ENCODE results near the gene SEZ6L. TPM values are rescaled to one million over a fixed set of nuclear protein-coding genes. Genes with fewer than 3 reads are reported as not detected.

Gene SEZ6L
- total RNA-seq, 1 donor from 2014 or later: 0.05 TPM

DNA sequence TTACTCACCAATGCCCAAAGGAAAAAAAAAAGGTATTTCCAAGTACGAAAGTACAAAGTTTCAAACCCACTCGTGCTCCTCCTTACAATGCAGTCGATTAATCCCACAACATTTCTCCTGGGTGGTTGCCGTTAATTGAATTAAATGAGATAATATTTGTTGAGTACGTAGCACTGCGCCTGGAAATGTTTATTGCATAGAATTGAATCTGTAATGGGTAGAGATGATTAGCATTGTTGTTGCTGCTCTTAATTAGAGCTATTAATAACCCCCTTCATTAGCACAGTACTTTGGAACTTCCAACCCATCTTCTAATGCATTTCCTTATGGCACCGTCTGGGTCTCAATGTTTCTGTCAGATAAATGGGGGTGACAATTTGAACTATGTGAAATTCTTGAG, 77.3 kb downstream of the SEZ6L start:
- Mint-ChIP-seq H3K9me3 (ENCODE audit: low read depth) (peaks cover 14% of the 10 kb centered on the region), H3K27ac (ENCODE audit: unreplicated experiment) (no peak overlapping the region), H3K4me1 (ENCODE audit: low read depth) (no peaks in the 10 kb centered on the region), H3K36me3 (ENCODE audit: low read depth) (no peaks in the 10 kb centered on the region), H3K27me3 (ENCODE audit: low read depth) (peaks cover 20% of the 10 kb centered on the region), H3K4me3 (ENCODE audit: unreplicated experiment) (no peak overlapping the region)
- no peak for DNase-seq (ENCODE audit: low spot score)
- TF ChIP-seq, protein P1, sequence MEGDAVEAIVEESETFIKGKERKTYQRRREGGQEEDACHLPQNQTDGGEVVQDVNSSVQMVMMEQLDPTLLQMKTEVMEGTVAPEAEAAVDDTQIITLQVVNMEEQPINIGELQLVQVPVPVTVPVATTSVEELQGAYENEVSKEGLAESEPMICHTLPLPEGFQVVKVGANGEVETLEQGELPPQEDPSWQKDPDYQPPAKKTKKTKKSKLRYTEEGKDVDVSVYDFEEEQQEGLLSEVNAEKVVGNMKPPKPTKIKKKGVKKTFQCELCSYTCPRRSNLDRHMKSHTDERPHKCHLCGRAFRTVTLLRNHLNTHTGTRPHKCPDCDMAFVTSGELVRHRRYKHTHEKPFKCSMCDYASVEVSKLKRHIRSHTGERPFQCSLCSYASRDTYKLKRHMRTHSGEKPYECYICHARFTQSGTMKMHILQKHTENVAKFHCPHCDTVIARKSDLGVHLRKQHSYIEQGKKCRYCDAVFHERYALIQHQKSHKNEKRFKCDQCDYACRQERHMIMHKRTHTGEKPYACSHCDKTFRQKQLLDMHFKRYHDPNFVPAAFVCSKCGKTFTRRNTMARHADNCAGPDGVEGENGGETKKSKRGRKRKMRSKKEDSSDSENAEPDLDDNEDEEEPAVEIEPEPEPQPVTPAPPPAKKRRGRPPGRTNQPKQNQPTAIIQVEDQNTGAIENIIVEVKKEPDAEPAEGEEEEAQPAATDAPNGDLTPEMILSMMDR (IDR thresholded peaks at IDR 0.05): no peak

DNA sequence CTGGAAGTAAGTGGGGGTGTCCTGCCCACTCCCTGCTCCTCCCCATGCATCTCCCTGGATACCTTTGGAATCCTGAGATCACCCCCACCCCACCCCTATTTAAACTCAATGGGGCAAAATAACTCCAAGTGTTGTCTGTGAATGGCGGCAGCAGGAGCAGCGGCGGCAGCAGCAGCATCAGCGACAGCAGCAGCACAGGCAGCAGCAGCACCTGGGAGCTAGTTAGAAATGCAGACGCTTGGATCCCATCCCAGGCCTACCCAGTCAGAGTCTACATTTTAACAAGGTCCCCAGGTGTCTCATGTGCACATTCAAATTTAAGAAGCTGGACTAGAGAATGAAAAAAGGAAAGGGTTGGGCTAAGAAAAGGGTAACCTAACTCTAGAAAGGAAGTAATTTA, 82.6 kb downstream of the SEZ6L start:
- TF ChIP-seq, protein P1 (IDR thresholded peaks at IDR 0.05): no peak
- no peaks in the 10 kb centered on the region for H3K4me1 Mint-ChIP-seq (ENCODE audit: low read depth)
- no peak for DNase-seq (ENCODE audit: low spot score)
- H3K27me3 Mint-ChIP-seq (ENCODE audit: low read depth): peaks cover 27% of the 10 kb centered on the region
- H3K4me3 Mint-ChIP-seq (ENCODE audit: unreplicated experiment): no peak overlapping the region
- H3K36me3 Mint-ChIP-seq (ENCODE audit: low read depth): no peaks in the 10 kb centered on the region
- no peak overlapping the region for H3K27ac Mint-ChIP-seq (ENCODE audit: unreplicated experiment)
- peaks cover 14% of the 10 kb centered on the region for H3K9me3 Mint-ChIP-seq (ENCODE audit: low read depth)

DNA sequence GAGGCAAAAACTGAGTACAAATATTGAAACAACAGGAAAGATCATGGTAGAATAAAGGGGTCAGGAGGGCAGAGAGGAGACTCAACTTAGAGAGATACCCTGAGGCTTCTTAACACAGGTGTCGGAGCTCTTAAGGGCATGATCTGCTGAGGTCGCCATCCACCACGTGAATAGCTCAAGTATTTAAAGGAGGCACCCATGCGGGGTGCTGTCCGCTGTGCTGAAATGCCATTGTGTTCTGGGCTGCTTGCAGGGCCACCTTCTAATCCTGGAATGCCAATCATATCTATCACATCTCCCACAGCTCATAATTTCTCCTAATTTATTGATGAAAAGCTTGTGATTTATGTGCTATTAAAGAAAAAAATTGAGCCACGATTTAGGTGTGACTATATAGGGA, 90.2 kb downstream of the SEZ6L start:
- TF ChIP-seq, protein P1 (IDR thresholded peaks at IDR 0.05): no peak
- peaks cover 4% of the 10 kb centered on the region for H3K9me3 Mint-ChIP-seq (ENCODE audit: low read depth)
- H3K4me1 Mint-ChIP-seq (ENCODE audit: low read depth): no peaks in the 10 kb centered on the region
- H3K36me3 Mint-ChIP-seq (ENCODE audit: low read depth): no peaks in the 10 kb centered on the region
- no peak overlapping the region for H3K4me3 Mint-ChIP-seq (ENCODE audit: unreplicated experiment)
- H3K27me3 Mint-ChIP-seq (ENCODE audit: low read depth): peaks cover 37% of the 10 kb centered on the region
- DNase-seq (ENCODE audit: low spot score): no peak
- H3K27ac Mint-ChIP-seq (ENCODE audit: unreplicated experiment): no peak overlapping the region

DNA sequence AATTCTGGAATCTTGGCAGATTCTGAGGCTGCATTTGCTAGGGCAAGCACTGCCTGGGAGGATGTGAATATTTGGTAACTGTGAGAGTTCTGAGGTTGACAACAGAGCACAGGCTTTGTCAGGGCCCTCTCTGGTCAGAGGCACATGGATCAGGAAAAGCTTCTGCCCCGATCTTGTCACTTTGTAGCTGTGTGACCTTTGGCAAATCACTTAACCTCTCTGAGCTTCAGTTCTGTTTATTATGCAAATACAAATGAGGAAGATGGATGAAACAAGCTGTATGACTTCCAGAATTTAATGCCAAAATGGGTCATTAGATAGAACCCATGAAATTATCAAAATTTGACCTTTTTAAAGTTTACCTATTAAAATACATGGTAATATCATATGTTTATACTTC, 94.9 kb downstream of the SEZ6L start:
- Mint-ChIP-seq H3K9me3 (ENCODE audit: low read depth) (peaks cover 4% of the 10 kb centered on the region), H3K4me3 (ENCODE audit: unreplicated experiment) (no peak overlapping the region), H3K36me3 (ENCODE audit: low read depth) (no peaks in the 10 kb centered on the region), H3K4me1 (ENCODE audit: low read depth) (no peaks in the 10 kb centered on the region), H3K27ac (ENCODE audit: unreplicated experiment) (no peak overlapping the region), H3K27me3 (ENCODE audit: low read depth) (peaks cover 36% of the 10 kb centered on the region)
- TF ChIP-seq, protein P1 (IDR thresholded peaks at IDR 0.05): no peak
- no peak for DNase-seq (ENCODE audit: low spot score)

DNA sequence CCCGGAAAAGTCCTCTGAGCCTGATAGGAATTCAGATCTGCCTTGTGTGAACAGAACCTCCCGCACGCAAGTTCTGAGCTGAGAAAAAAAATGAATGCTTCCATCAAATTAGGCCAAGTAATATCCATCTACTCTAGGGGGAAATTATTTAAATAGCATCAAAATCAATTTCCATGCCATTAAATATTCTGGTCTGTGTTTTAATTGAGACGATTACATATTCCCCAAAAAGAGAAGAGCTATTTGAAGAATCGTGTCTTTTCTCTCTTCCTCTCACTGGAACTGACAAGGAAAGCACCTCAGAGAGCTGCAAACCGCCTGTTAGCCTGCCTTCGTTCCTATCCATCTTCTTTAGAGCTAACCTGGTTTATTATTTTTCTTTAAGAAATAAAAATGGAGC, 96.0 kb downstream of the SEZ6L start:
- Mint-ChIP-seq H3K4me1 (ENCODE audit: low read depth) (no peaks in the 10 kb centered on the region), H3K36me3 (ENCODE audit: low read depth) (no peaks in the 10 kb centered on the region), H3K4me3 (ENCODE audit: unreplicated experiment) (no peak overlapping the region), H3K27ac (ENCODE audit: unreplicated experiment) (no peak overlapping the region), H3K27me3 (ENCODE audit: low read depth) (peaks cover 43% of the 10 kb centered on the region), H3K9me3 (ENCODE audit: low read depth) (peaks cover 4% of the 10 kb centered on the region)
- DNase-seq (ENCODE audit: low spot score): no peak
- TF ChIP-seq, protein P1 (IDR thresholded peaks at IDR 0.05): no peak
